Endothelial cell of umbilical vein (primary cell): ENCODE results near the gene DNTT.

Experiments
- CTCF ChIP-seq, 2 donors: IDR thresholded peaks; 1 replicate in 1 of 2; 2 replicates in 1 of 2; pipeline ENCODE4 v1.5.1; 2011; ENCODE audit warnings: low read length in 2 of 2, mild to moderate bottlenecking in 2 of 2, moderate library complexity in 2 of 2, control low read depth in 1 of 2, inconsistent platforms in 1 of 2, low read depth in 1 of 2; ENCODE audit not compliant: insufficient read depth in 1 of 2; ENCODE audit errors: extremely low read depth in 1 of 2
- EZH2 ChIP-seq: IDR thresholded peaks from 2 replicates; pipeline ENCODE4 v1.6.1; 2012; ENCODE audit warnings: borderline replicate concordance, low read depth, mild to moderate bottlenecking, moderate library complexity, low read length, inconsistent platforms; ENCODE audit not compliant: severe bottlenecking
- FOS ChIP-seq: IDR thresholded peaks from 2 replicates; pipeline ENCODE4 v1.6.1; 2011; ENCODE audit warnings: mild to moderate bottlenecking, low read length, moderate library complexity, borderline replicate concordance; ENCODE audit not compliant: insufficient read depth
- GATA2 ChIP-seq: IDR thresholded peaks from 2 replicates; pipeline ENCODE4 v1.7.0; 2011; ENCODE audit warnings: low read depth, mild to moderate bottlenecking, moderate library complexity, mixed read lengths, low read length; ENCODE audit not compliant: insufficient read length, insufficient read depth
- MAX ChIP-seq: IDR thresholded peaks from 2 replicates; pipeline ENCODE4 v1.6.1; 2011; ENCODE audit not compliant: insufficient read depth, insufficient read length
- POLR2A ChIP-seq: IDR thresholded peaks from 2 replicates; pipeline ENCODE4 v1.6.1; 2012; ENCODE audit warnings: low read depth, mild to moderate bottlenecking, control low read depth, low read length
- POLR2AphosphoS5 ChIP-seq: IDR thresholded peaks from 2 replicates; pipeline ENCODE4 v1.6.1; 2012; ENCODE audit warnings: low read depth, mild to moderate bottlenecking, control low read depth, low read length, moderate library complexity; ENCODE audit not compliant: insufficient read depth

GRCh38 chr10:96334616-96335526 is 30.6 kb downstream of the DNTT start:
- peak; percentile 68 to 74 for TF ChIP-seq CTCF (IDR thresholded peaks at IDR 0.05; ENCODE audit: extremely low read depth in 1 of 2, insufficient read depth in 1 of 2, low read depth in 1 of 2, low read length in 2 of 2)
- TF ChIP-seq POLR2A = no peak
- no peak for TF ChIP-seq MAX
- no peak for TF ChIP-seq EZH2
- no peak for TF ChIP-seq FOS
- no peak for TF ChIP-seq POLR2AphosphoS5
- TF ChIP-seq GATA2 = no peak
